Measurements from ENCODE around the gene SPOCK2. TPM values are rescaled to one million over a fixed set of nuclear protein-coding genes. Genes with fewer than 3 reads are reported as not detected.
A peak's percentile ranks its signal among the peaks of the same experiment; 100 is the strongest.

SPOCK2 gene
- polyA plus RNA-seq, 1 experiment: 0.02 TPM

- peak; percentile 24 for DNase-seq (ENCODE audit: low read depth, low spot score)
- CTCF ChIA-PET: interaction anchor here (0.6 to 2.2 kb wide), 2 partner anchors 38 to 204 kb away, joined by 4 to 7 read pairs; no protein-coding TSS in a partner anchor
- Histone ChIP-seq H3K27me3 (ENCODE audit: control insufficient read depth, insufficient read depth, low read length) (no peaks in the 10 kb centered on the region), H3K4me3 (ENCODE audit: low read depth, low read length) (no peak overlapping the region), H3K27ac (ENCODE audit: low read depth, low read length) (no peak overlapping the region), H3K9me3 (ENCODE audit: control insufficient read depth, insufficient read depth, low read length) (no peaks in the 10 kb centered on the region)
- no peak for TF ChIP-seq CTCF (IDR thresholded peaks at IDR 0.05; ENCODE audit: low read depth, low read length)
- POLR2A ChIA-PET: interaction anchor here (1.0 kb wide), 1 partner anchor 83 kb away, joined by 3 read pairs; the partner anchor contains the start of gene ASCC1
Measured at GRCh38 chr10:72133517-72133916, 45.2 kb upstream of the SPOCK2 start.

GRCh38 chr10:72132854-72133253, 44.5 kb upstream of the SPOCK2 start:
- Histone ChIP-seq H3K4me3 (ENCODE audit: low read depth, low read length) (no peak overlapping the region), H3K27ac (ENCODE audit: low read depth, low read length) (no peak overlapping the region), H3K9me3 (ENCODE audit: control insufficient read depth, insufficient read depth, low read length) (no peaks in the 10 kb centered on the region), H3K27me3 (ENCODE audit: control insufficient read depth, insufficient read depth, low read length) (no peaks in the 10 kb centered on the region)
- DNase-seq (ENCODE audit: low read depth, low spot score): no peak
- no peak for TF ChIP-seq CTCF (IDR thresholded peaks at IDR 0.05; ENCODE audit: low read depth, low read length)
- ChIA-PET POLR2A (interaction anchor here (1.0 kb wide), 1 partner anchor 83 kb away, joined by 3 read pairs; the partner anchor contains the start of gene ASCC1), CTCF (interaction anchor here (2.2 kb wide), 1 partner anchor 205 kb away, joined by 7 read pairs; no protein-coding TSS in a partner anchor)

GRCh38 chr10:72127571-72127970, 39.2 kb upstream of the SPOCK2 start:
- ChIA-PET CTCF (interaction anchor here (0.8 to 3.6 kb wide), 6 partner anchors 10 to 210 kb away, joined by 3 to 50 read pairs (median 4); no protein-coding TSS in a partner anchor), POLR2A (interaction anchor here (0.6 kb wide), 1 partner anchor 147 kb away, joined by 3 read pairs; no protein-coding TSS in a partner anchor)
- DNase-seq (ENCODE audit: low read depth, low spot score): no peak
- H3K4me3 ChIP-seq (ENCODE audit: low read depth, low read length): no peak overlapping the region
- TF ChIP-seq CTCF (IDR thresholded peaks at IDR 0.05; ENCODE audit: low read depth, low read length): no peak
- H3K27ac ChIP-seq (ENCODE audit: low read depth, low read length): no peak overlapping the region
- H3K9me3 ChIP-seq (ENCODE audit: control insufficient read depth, insufficient read depth, low read length): no peaks in the 10 kb centered on the region
- no peaks in the 10 kb centered on the region for H3K27me3 ChIP-seq (ENCODE audit: control insufficient read depth, insufficient read depth, low read length)

GRCh38 chr10:72126872-72127232, 38.5 kb upstream of the SPOCK2 start:
- no peak for TF ChIP-seq CTCF (IDR thresholded peaks at IDR 0.05; ENCODE audit: low read depth, low read length)
- no peak overlapping the region for H3K27ac ChIP-seq (ENCODE audit: low read depth, low read length)
- no peaks in the 10 kb centered on the region for H3K9me3 ChIP-seq (ENCODE audit: control insufficient read depth, insufficient read depth, low read length)
- no peak overlapping the region for H3K4me3 ChIP-seq (ENCODE audit: low read depth, low read length)
- no peaks in the 10 kb centered on the region for H3K27me3 ChIP-seq (ENCODE audit: control insufficient read depth, insufficient read depth, low read length)
- ChIA-PET CTCF (interaction anchor here (0.6 to 3.6 kb wide), 26 partner anchors 10 to 223 kb away, joined by 3 to 50 read pairs (median 5); partner anchors contain the start of genes ANAPC16 and ASCC1), POLR2A (interaction anchor here (0.5 to 0.6 kb wide), 2 partner anchors 46 to 148 kb away, joined by 3 read pairs; no protein-coding TSS in a partner anchor)
- DNase-seq (ENCODE audit: low read depth, low spot score): no peak

- peak; percentile 59 for TF ChIP-seq CTCF (IDR thresholded peaks at IDR 0.05; ENCODE audit: low read depth, low read length)
- Histone ChIP-seq H3K27me3 (ENCODE audit: control insufficient read depth, insufficient read depth, low read length) (no peaks in the 10 kb centered on the region), H3K9me3 (ENCODE audit: control insufficient read depth, insufficient read depth, low read length) (no peaks in the 10 kb centered on the region), H3K27ac (ENCODE audit: low read depth, low read length) (no peak overlapping the region), H3K4me3 (ENCODE audit: low read depth, low read length) (no peak overlapping the region)
- ChIA-PET POLR2A (interaction anchor here (0.5 kb wide), 1 partner anchor 46 kb away, joined by 3 read pairs; no protein-coding TSS in a partner anchor), CTCF (interaction anchor here (0.6 to 3.6 kb wide), 33 partner anchors 10 to 238 kb away, joined by 3 to 50 read pairs (median 4); partner anchors contain the start of genes ANAPC16 and ASCC1)
- DNase-seq (ENCODE audit: low read depth, low spot score): peak; percentile 10
Measured at GRCh38 chr10:72126184-72126871, 38.0 kb upstream of the SPOCK2 start.

Data from AG04450 (cell line).